WTC11 (cell line): ENCODE measurements around the gene SIGMAR1. TPM values are rescaled to one million over a fixed set of nuclear protein-coding genes. Genes with fewer than 3 reads are reported as not detected.

Experiments used
- ATAC-seq: fragments of 200-7000 bp; cut with Tn5 transposase; 2 replicates; pipeline ENCODE4 v1.10.0; 2021; ENCODE audit warnings: mild to moderate bottlenecking, moderate library complexity
- CTCF ChIA-PET: fragments of 300-600 bp; sonication (Branson Sonifier 250); formaldehyde crosslinking; loops from one replicate; lab custom pipeline; 2021; ENCODE audit warnings: antibody characterized with exemption; lab: Charles Lee
- POLR2A ChIA-PET: fragments of 350-600 bp; sonication (Branson Sonifier 250); formaldehyde crosslinking; loops from one replicate; lab custom pipeline; 2021; ENCODE audit warnings: antibody characterized with exemption; lab: Charles Lee
- DNase-seq: peaks from one replicate; pipeline ENCODE4 v3.0.0; 2021; ENCODE audit warnings: low spot score
- H3K27ac Mint-ChIP-seq: 2 replicates; pipeline ENCODE4 v1.8.0; 2021; ENCODE audit warnings: mixed read lengths
- H3K27me3 Mint-ChIP-seq: 2 replicates; pipeline ENCODE4 v1.8.0; 2021; ENCODE audit warnings: low read depth, mild to moderate bottlenecking, moderate library complexity, mixed read lengths
- H3K36me3 Mint-ChIP-seq: 2 replicates; pipeline ENCODE4 v1.8.0; 2021; ENCODE audit warnings: mixed read lengths
- H3K4me1 Mint-ChIP-seq: 2 replicates; pipeline ENCODE4 v1.8.0; 2022; ENCODE audit warnings: mixed read lengths
- H3K4me3 Mint-ChIP-seq: 2 replicates; pipeline ENCODE4 v1.8.0; 2021; ENCODE audit warnings: mild to moderate bottlenecking, moderate library complexity, mixed read lengths
- H3K9me3 Mint-ChIP-seq: 2 replicates; pipeline ENCODE4 v1.8.0; 2021; ENCODE audit warnings: mixed read lengths
- CREB1 ChIP-seq: sonication (generic); formaldehyde crosslinking; IDR thresholded peaks from 2 replicates; pipeline ENCODE4 v1.8.0; 2023; ENCODE audit warnings: mild to moderate bottlenecking, missing genetic modification reagents
- CTCF ChIP-seq: fragments of 200-600 bp; IDR thresholded peaks from 2 replicates; pipeline ENCODE4 v1.8.0; 2022; ENCODE audit warnings: antibody characterized with exemption
- E2F1 ChIP-seq: sonication (generic); formaldehyde crosslinking; IDR thresholded peaks from 2 replicates; pipeline ENCODE4 v1.8.0; 2022; ENCODE audit warnings: mild to moderate bottlenecking, missing genetic modification reagents
- ETV6 ChIP-seq: sonication (generic); formaldehyde crosslinking; IDR thresholded peaks from 2 replicates; pipeline ENCODE4 v1.8.1; 2022; ENCODE audit warnings: mild to moderate bottlenecking, missing genetic modification reagents
- GABPB1 ChIP-seq: sonication (generic); formaldehyde crosslinking; IDR thresholded peaks from 2 replicates; pipeline ENCODE4 v1.8.1; 2023; ENCODE audit warnings: mild to moderate bottlenecking, missing genetic modification reagents
- HMGXB4 ChIP-seq: sonication (generic); formaldehyde crosslinking; IDR thresholded peaks from 2 replicates; pipeline ENCODE4 v1.8.1; 2023; ENCODE audit warnings: mild to moderate bottlenecking, moderate library complexity, missing genetic modification reagents
- MAX ChIP-seq: sonication (generic); formaldehyde crosslinking; IDR thresholded peaks from 2 replicates; pipeline ENCODE4 v1.8.0; 2022; ENCODE audit warnings: mild to moderate bottlenecking, missing genetic modification reagents
- MYBL2 ChIP-seq: sonication (generic); formaldehyde crosslinking; IDR thresholded peaks from 2 replicates; pipeline ENCODE4 v1.8.1; 2023; ENCODE audit warnings: mild to moderate bottlenecking, moderate library complexity, missing genetic modification reagents
- NFYB ChIP-seq: sonication (generic); formaldehyde crosslinking; conservative IDR thresholded peaks from 2 replicates; pipeline ENCODE4 v1.8.0; 2022; ENCODE audit warnings: low read depth, missing genetic modification reagents
- OVOL2 ChIP-seq: fragments of 250-450 bp; sonication (Bioruptor Pico); IDR thresholded peaks from 2 replicates; pipeline ENCODE4 v1.9.0; 2021; ENCODE audit warnings: mild to moderate bottlenecking, borderline replicate concordance
- SMAD3 ChIP-seq: sonication (generic); formaldehyde crosslinking; IDR thresholded peaks from 2 replicates; pipeline ENCODE4 v1.8.0; 2022; ENCODE audit warnings: missing genetic modification reagents, mild to moderate bottlenecking, borderline replicate concordance
- USF1 ChIP-seq: sonication (generic); formaldehyde crosslinking; IDR thresholded peaks from 2 replicates; pipeline ENCODE4 v1.8.0; 2022; ENCODE audit warnings: mild to moderate bottlenecking, missing genetic modification reagents
- USF2 ChIP-seq: sonication (generic); formaldehyde crosslinking; IDR thresholded peaks from 2 replicates; pipeline ENCODE4 v1.8.1; 2023; ENCODE audit warnings: mild to moderate bottlenecking, missing genetic modification reagents, moderate library complexity
- ZMAT4 ChIP-seq: fragments of 250-450 bp; sonication (Bioruptor Pico); IDR thresholded peaks from 2 replicates; pipeline ENCODE4 v1.9.0; 2021; ENCODE audit warnings: mild to moderate bottlenecking
- ZNF121 ChIP-seq: sonication (generic); formaldehyde crosslinking; IDR thresholded peaks from 2 replicates; pipeline ENCODE4 v1.8.0; 2023; ENCODE audit warnings: missing genetic modification reagents
- ZNF425 ChIP-seq: fragments of 250-450 bp; sonication (Bioruptor Pico); conservative IDR thresholded peaks from 2 replicates; pipeline ENCODE4 v1.9.0; 2021; ENCODE audit warnings: mild to moderate bottlenecking
- ZNF671 ChIP-seq: fragments of 250-450 bp; sonication (Bioruptor Pico); IDR thresholded peaks from 2 replicates; pipeline ENCODE4 v1.8.0; 2021; ENCODE audit warnings: mild to moderate bottlenecking
- total RNA-seq: library from RNA; stranded (reverse); gene quantifications from 3 replicates; pipeline ENCODE4 v1.2.3, GENCODE V29; 2021

The SIGMAR1 gene
- total RNA-seq, 1 experiment from 2014 or later: 108 TPM

- CTCF ChIA-PET: interaction anchor here (0.6 to 4.0 kb wide), 21 partner anchors 9 to 330 kb away, joined by 3 to 65 read pairs (median 6); partner anchors contain the start of genes ARID3C, DCTN3, GALT and IL11RA
- peak; percentile 77 for ATAC-seq
Observed at GRCh38 chr9:34664281-34665066, 26.9 kb upstream of the SIGMAR1 start.

More at GRCh38 chr9:34664281-34665066, 26.9 kb upstream of the SIGMAR1 start:
- H3K36me3 Mint-ChIP-seq: peaks cover 15% of the 10 kb centered on the region
- H3K9me3 Mint-ChIP-seq: peaks cover 11% of the 10 kb centered on the region
- peaks cover 10% of the 10 kb centered on the region for H3K27me3 Mint-ChIP-seq
- DNase-seq: peak; percentile 94
- 0 out of 2 replicates have a peak, but pooled peaks have one; percentile 18 for TF ChIP-seq ETV6 (CRISPR knock-in tag)
- no peak for TF ChIP-seq NFYB (CRISPR knock-in tag)
- no peak for TF ChIP-seq ZNF671 (CRISPR knock-in tag)
- peak; percentile 25; the same call in 1 of the 2 replicates for TF ChIP-seq MAX (CRISPR knock-in tag)
- no peak for TF ChIP-seq USF1
- peak; percentile 83 for TF ChIP-seq ZNF121 (CRISPR knock-in tag)
- TF ChIP-seq CTCF: peak; percentile 54
- no peak for TF ChIP-seq ZNF425 (CRISPR knock-in tag)
- no peak for TF ChIP-seq CREB1 (CRISPR knock-in tag)
- TF ChIP-seq USF2 (CRISPR knock-in tag): no peak
- TF ChIP-seq SMAD3: no peak
- TF ChIP-seq MYBL2 (CRISPR knock-in tag): no peak
- no peak for TF ChIP-seq HMGXB4 (CRISPR knock-in tag)
- no peak for TF ChIP-seq OVOL2
- TF ChIP-seq ZMAT4 (CRISPR knock-in tag): no peak
- no peak for TF ChIP-seq GABPB1 (CRISPR knock-in tag)
- no peak for TF ChIP-seq E2F1 (CRISPR knock-in tag)
- POLR2A ChIA-PET: interaction anchor here (1.0 to 1.9 kb wide), 4 partner anchors 10 to 27 kb away, joined by 3 to 11 read pairs (median 6); partner anchors contain the start of genes GALT and SIGMAR1
- peak overlapping the region; percentile 74 for H3K27ac Mint-ChIP-seq
- H3K4me3 Mint-ChIP-seq: peak overlapping the region; percentile 94
- peaks cover 9% of the 10 kb centered on the region for H3K4me1 Mint-ChIP-seq
